NCI-H1417 treated with DMSO at 0.1 percent for 48 hours (cell line): Measurements from ENCODE around the gene INTS14.
"Not testable (repeated sequence)": the region's sequence is repeated elsewhere in the genome, so short reads cannot be mapped to it uniquely, and the experiment has no call there.

Experiments used
- DNase-seq: peaks from one replicate; lab custom pipeline; 2025; lab: John Stamatoyannopoulos, UW

INTS14 gene

GRCh38 chr15:65630760-65631159, 19.8 kb upstream of the INTS14 start:
- DNase-seq = no peak

GRCh38 chr15:65629548-65629947, 18.6 kb upstream of the INTS14 start:
- no peak for DNase-seq

- no peak for DNase-seq
Measured at GRCh38 chr15:65626856-65627255, 15.9 kb upstream of the INTS14 start.

GRCh38 chr15:65623103-65623502, 12.2 kb upstream of the INTS14 start:
- no peak for DNase-seq

- no peak for DNase-seq
Measured at GRCh38 chr15:65621638-65622037, 10.7 kb upstream of the INTS14 start, which contains the start of gene SLC24A1. Gene SLC24A1, plus strand, starts transcription at chr15:65621938. Its CDS starts 2,143 bp downstream, at chr15:65624081.

GRCh38 chr15:65620833-65621232, 9.9 kb upstream of the INTS14 start:
- no peak for DNase-seq

- DNase-seq = no peak
Measured at GRCh38 chr15:65619626-65620290, 8.8 kb upstream of the INTS14 start.

- DNase-seq = no peak
Measured at GRCh38 chr15:65618560-65619109, 7.7 kb upstream of the INTS14 start.

GRCh38 chr15:65615887-65616286, 5.0 kb upstream of the INTS14 start:
- DNase-seq = not testable (repeated sequence)

- DNase-seq = no peak
Measured at GRCh38 chr15:65612949-65613744, 2.2 kb upstream of the INTS14 start.

GRCh38 chr15:65612616-65612946, 1.6 kb upstream of the INTS14 start:
- DNase-seq = no peak

GRCh38 chr15:65611888-65612615, 1.1 kb upstream of the INTS14 start:
- DNase-seq = no peak

GRCh38 chr15:65603559-65603958, 7.4 kb downstream of the INTS14 start:
- no peak for DNase-seq

GRCh38 chr15:65603134-65603533, 7.8 kb downstream of the INTS14 start:
- no peak for DNase-seq

GRCh38 chr15:65599677-65600076, 11.3 kb downstream of the INTS14 start:
- DNase-seq = no peak

- no peak for DNase-seq
Measured at GRCh38 chr15:65598468-65598867, 12.5 kb downstream of the INTS14 start.

- no peak for DNase-seq
Measured at GRCh38 chr15:65595960-65596359, 15.0 kb downstream of the INTS14 start.

- no peak for DNase-seq
Measured at GRCh38 chr15:65587094-65587493, 23.8 kb downstream of the INTS14 start.

- DNase-seq = no peak
Measured at GRCh38 chr15:65584241-65584640, 26.7 kb downstream of the INTS14 start.

GRCh38 chr15:65583701-65584100, 27.2 kb downstream of the INTS14 start:
- DNase-seq = no peak

- DNase-seq = no peak
Measured at GRCh38 chr15:65580287-65580686, 30.6 kb downstream of the INTS14 start.

- DNase-seq = no peak
Measured at GRCh38 chr15:65579762-65580161, 31.2 kb downstream of the INTS14 start.
